AG04450 (cell line): ENCODE data around the gene TNS3. TPM values are rescaled to one million over a fixed set of nuclear protein-coding genes. Genes with fewer than 3 reads are reported as not detected.

Experiments
- CTCF ChIA-PET: fragments of 300-600, 350-600 bp; formaldehyde crosslinking; extraction: SDS; loops from one replicate; lab custom pipeline; 2022; ENCODE audit warnings: antibody characterized with exemption, inconsistent platforms; lab: Charles Lee
- POLR2A ChIA-PET: fragments of 350-600 bp; formaldehyde crosslinking; extraction: SDS; loops from one replicate; lab custom pipeline; 2021; ENCODE audit warnings: antibody characterized with exemption, inconsistent platforms; lab: Yijun Ruan, JAX
- DNase-seq: peaks from one replicate; pipeline ENCODE4 v3.0.0-alpha.2; 2011; ENCODE audit warnings: low read depth, low spot score
- H3K27ac ChIP-seq: one replicate; pipeline ENCODE4 v1.5.1; 2012; ENCODE audit warnings: low read depth, low read length, control low read depth
- H3K27me3 ChIP-seq: one replicate; pipeline ENCODE4 v1.6.0; 2012; ENCODE audit warnings: low read length; ENCODE audit not compliant: control insufficient read depth, insufficient read depth
- H3K4me3 ChIP-seq: 2 replicates; pipeline ENCODE4 v1.5.1; 2011; ENCODE audit warnings: mild to moderate bottlenecking, low read depth, low read length, control low read depth
- H3K9me3 ChIP-seq: 2 replicates; pipeline ENCODE4 v1.5.1; 2012; ENCODE audit warnings: low read length; ENCODE audit not compliant: control insufficient read depth, insufficient read depth
- polyA plus RNA-seq: library from polyadenylated mRNA; depleted of rRNA; stranded (reverse); fragments of >200 nt; gene quantifications from 2 replicates; pipeline ENCODE4 v1.2.3, GENCODE V29; 2011
- TF ChIP-seq, protein P1 (sequence below): IDR thresholded peaks from 2 replicates; pipeline ENCODE4 v1.5.1; 2011; ENCODE audit warnings: low read depth, low read length, control low read depth, inconsistent platforms

The TNS3 gene
- polyA plus RNA-seq, 1 experiment, result 131 TPM

DNA sequence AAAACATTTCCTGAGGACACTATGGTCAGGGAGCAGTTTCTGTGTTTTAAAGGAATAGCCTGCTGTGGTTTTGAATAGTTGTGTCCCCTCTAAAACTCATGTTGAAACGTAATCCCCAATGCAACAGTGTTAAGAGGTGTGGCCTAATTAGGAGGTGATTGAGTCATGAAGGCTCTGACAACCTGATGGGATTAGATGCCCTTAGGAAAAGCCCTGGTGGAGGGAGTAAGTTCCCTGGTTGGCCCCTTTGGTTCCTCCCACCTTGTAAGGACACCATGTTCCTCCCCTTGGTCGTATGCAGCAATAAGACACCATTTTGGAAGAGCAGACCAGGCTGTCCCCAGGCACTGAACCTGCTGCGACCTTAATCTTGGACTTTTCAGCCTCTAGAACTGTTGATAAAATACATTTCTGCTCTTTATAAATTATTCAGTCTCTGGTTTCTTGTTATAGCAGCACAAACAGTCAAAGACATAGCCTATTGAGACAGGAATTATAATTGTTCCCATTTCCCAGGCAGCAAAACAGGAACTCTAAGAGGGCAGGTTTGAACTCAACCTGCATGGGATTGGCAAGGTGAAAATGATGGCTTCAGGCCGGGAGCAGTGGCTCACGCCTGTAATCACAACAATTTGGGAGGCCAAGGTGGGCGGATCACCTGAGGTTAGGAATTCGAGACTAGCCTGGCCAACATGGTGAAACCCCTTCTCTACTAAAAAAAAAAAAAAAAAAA is 20.5 kb upstream of the TNS3 start:
- TF ChIP-seq, protein P1, sequence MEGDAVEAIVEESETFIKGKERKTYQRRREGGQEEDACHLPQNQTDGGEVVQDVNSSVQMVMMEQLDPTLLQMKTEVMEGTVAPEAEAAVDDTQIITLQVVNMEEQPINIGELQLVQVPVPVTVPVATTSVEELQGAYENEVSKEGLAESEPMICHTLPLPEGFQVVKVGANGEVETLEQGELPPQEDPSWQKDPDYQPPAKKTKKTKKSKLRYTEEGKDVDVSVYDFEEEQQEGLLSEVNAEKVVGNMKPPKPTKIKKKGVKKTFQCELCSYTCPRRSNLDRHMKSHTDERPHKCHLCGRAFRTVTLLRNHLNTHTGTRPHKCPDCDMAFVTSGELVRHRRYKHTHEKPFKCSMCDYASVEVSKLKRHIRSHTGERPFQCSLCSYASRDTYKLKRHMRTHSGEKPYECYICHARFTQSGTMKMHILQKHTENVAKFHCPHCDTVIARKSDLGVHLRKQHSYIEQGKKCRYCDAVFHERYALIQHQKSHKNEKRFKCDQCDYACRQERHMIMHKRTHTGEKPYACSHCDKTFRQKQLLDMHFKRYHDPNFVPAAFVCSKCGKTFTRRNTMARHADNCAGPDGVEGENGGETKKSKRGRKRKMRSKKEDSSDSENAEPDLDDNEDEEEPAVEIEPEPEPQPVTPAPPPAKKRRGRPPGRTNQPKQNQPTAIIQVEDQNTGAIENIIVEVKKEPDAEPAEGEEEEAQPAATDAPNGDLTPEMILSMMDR, result no peak
- no peak for DNase-seq
- ChIA-PET POLR2A (interaction anchor here (0.9 to 2.4 kb wide), 3 partner anchors 8 to 24 kb away, joined by 3 to 23 read pairs (median 11); no protein-coding TSS in a partner anchor), CTCF (no interaction called here)
- peaks cover 19% of the 10 kb centered on the region for H3K9me3 ChIP-seq
- peak overlapping the region; percentile 96 for H3K27ac ChIP-seq
- H3K27me3 ChIP-seq, result no peaks in the 10 kb centered on the region
- no peak overlapping the region for H3K4me3 ChIP-seq

DNA sequence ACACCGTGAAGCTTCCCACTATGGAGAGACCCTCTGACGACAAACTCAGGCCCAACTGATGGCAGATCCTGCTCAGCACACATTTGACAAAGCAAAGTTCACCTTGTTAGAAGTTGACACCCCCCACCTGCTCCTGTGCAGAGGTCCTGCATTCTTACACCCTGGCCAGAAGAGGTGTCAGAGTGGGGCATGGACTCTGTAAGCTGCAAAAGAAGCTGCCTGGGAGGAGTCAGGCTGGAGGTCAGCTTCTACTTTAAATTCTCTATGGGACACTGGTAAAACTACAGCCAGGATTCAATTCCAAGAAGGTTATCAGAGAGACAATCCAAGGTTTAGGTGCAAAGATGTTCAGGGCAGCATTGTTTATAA is 20.0 kb upstream of the TNS3 start:
- DNase-seq, result no peak
- Histone ChIP-seq H3K9me3 (peaks cover 24% of the 10 kb centered on the region), H3K4me3 (no peak overlapping the region), H3K27me3 (no peaks in the 10 kb centered on the region), H3K27ac (peak overlapping the region; percentile 96)
- POLR2A ChIA-PET, result interaction anchor here (0.9 to 2.4 kb wide), 3 partner anchors 9 to 23 kb away, joined by 3 to 23 read pairs (median 11); no protein-coding TSS in a partner anchor
- TF ChIP-seq, protein P1, result no peak
- CTCF ChIA-PET, result no interaction called here

DNA sequence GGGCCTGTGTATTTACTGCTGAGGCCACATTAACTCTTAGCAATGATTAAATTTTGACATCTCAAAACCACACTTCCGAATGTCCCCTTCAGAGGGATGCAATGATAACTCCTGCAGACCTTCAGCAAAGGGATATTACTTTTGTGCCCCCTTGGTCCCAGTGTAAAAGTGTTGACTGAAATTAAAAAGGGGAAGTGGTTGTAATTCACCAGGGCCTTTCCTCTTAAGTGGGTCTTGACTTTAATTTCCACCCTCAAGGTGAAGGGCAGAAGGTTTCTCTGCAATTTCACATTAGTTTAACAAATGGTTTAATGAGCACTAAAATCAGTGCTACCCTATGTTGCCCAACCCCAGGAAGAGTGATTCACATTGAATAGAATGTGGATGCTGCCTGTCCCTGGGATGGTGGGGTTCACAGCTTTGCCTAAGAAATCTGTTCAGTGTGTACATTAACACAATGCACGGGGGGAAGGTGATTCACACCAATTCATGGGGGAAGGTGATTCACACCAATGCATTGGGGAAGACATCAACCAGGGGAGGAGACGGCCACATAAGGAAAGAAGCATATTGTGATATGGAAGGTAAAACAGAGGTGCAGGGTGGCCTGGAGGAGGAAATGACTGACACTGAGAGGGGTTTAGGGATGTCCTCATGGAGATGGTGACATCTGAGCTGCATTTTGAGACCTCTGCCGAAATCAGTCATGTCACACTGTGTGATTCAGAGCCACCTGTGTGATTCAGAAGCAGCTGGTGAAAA is 19.4 kb upstream of the TNS3 start:
- Histone ChIP-seq H3K4me3 (peak overlapping the region; percentile 17; the same call in 1 of the 2 replicates), H3K9me3 (peaks cover 30% of the 10 kb centered on the region), H3K27me3 (no peaks in the 10 kb centered on the region), H3K27ac (peak overlapping the region; percentile 96)
- POLR2A ChIA-PET, result interaction anchor here (0.9 to 2.4 kb wide), 5 partner anchors 9 to 23 kb away, joined by 3 to 23 read pairs (median 7); no protein-coding TSS in a partner anchor
- TF ChIP-seq, protein P1, result no peak
- CTCF ChIA-PET, result no interaction called here
- DNase-seq, result peak; percentile 70

DNA sequence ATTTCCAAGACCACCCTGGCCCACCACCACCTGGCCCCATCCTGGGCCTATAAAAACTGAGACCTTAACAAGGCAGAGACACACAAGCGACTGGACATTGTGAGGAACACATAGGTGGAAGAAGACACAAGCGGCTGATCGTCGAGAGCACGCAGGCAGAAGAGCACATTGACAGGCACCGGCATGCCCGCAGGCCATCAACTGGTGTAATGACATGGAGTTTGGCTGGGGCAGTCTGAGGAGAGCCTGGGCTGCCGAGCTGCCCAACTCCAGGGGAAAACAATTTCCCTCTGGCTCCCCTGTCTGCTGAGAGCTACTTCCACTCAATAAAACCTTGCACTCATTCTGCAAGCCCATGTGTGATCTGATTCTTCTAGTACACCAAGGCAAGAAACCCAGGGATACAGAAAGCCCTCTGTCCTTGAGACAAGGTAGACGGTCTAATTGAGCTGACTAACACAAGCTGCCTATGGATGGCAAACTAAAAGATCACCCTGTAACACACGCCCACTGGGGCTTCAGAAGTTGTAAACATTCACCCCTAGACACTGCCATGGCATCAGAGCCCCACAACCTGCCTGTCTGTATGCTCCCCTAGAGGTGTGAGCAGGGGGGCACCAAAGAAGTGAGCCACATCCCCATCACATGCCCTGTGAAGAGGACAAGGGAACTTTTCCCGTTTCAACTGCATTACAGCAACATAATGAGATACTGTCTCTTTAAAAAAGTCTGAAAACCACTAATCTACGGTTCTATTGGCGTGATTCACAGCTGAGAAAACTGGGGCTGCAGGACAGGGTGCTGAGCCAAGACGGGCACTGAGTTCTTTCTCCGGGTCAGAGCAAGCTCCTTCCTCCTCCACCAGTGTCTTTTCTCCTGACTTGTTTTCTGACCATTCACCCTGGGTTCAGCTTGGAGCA is 18.5 kb upstream of the TNS3 start:
- TF ChIP-seq, protein P1, result no peak
- Histone ChIP-seq H3K27ac (peak overlapping the region; percentile 96), H3K4me3 (peak overlapping the region; percentile 17; the same call in 1 of the 2 replicates), H3K9me3 (peaks cover 38% of the 10 kb centered on the region), H3K27me3 (no peaks in the 10 kb centered on the region)
- POLR2A ChIA-PET, result interaction anchor here (0.6 to 2.4 kb wide), 6 partner anchors 8 to 492 kb away, joined by 3 to 23 read pairs (median 6); no protein-coding TSS in a partner anchor
- DNase-seq, result no peak
- CTCF ChIA-PET, result interaction anchor here (0.5 kb wide), 1 partner anchor 539 kb away, joined by 3 read pairs; no protein-coding TSS in a partner anchor
